Fibroblast of peridontal ligament (primary cell): ENCODE results near the gene RXFP2.

Experiments used
- DNase-seq: peaks from one replicate; pipeline ENCODE4 v3.0.0-alpha.2; 2010; ENCODE audit errors: extremely low read depth

Gene RXFP2

DNA sequence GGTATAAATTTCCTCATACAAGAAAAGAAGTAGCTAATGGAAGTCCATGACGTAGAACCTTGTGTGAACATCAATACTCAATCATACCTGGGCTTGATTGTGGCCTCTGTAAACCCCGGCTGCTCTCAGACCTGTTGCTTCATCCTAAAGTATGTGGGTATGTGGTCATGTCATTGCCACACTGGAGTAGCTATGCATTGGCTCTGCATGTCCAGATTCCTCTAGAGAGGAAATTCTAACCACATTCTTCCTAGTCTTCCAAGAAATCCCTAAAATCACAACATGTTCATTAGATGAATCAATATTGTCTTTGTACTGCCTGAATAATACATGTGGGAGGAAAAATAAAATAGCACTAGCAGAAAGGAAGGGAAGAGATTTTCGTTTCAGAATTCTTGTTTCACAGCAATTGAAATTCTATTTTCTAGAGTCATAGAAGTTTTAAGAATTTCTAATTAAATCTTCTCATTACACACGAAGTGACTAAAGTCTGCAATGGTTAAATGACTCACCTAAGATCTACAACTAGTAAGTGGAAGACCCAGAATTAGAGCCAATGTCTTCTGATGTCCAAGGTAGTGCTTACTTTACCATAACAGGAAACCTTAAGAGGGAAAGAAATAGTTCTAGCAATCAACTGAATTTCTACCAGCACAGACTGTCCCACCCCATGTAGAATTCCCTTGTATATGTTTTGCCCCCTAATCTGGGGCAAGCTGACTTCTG is 28.0 kb downstream of the RXFP2 start:
- DNase-seq, result peak; percentile 98

DNA sequence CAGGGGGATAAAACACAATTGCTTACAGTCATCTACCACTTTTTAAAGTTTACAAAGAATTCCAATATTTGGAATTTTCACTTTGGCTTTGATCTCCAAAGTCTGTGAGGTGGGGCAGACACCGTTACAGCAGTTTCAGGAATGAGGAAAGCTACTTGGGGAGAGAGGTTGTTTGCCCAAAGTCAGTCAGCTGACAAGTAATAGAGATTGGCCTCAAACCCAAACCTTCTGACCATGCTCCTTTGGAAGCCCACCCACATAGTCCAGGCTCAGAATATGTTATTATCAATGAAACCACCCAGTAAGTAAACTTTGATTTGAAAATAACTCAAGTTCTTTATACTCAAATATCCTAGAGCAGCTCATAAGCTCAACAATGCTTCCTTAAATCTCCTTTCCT is 29.0 kb downstream of the RXFP2 start:
- no peak for DNase-seq

DNA sequence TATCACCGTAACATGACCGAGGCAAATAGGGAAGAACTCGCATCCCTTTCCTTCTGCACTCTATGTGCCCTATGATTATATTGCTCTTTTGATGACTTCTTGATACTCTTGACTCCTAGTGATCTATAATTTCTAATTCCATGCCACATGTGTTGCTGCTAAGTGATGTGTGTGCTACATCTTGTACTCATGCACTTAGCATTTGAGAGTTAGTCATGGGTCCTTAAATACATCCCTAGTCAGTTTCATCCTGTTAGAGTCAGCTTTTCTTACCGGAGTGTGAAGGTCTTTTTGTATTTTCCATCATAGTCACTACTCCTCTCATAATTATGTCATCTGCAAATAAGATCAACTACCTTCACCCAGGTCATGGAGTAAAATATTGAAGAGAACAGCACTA is 30.2 kb downstream of the RXFP2 start:
- DNase-seq, result peak; percentile 49

DNA sequence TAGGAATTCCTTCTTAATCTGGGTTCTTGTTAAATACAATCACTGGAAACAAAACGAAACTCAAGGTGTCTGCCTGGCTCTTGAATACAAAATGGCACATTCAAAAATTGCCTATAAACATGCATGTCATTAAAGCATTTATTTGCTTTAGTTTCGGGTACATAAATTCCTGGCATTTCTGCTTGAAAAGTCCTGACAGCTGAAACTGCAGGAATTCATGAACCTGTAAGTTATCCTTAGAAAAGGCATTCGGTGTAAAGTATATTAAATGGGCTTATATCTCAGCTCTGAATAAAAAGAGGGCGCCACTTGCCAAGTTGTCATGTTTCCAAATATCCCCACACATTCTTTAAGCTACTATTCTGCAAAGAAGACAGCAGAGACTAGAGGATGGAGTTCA is 32.9 kb downstream of the RXFP2 start:
- no peak for DNase-seq

DNA sequence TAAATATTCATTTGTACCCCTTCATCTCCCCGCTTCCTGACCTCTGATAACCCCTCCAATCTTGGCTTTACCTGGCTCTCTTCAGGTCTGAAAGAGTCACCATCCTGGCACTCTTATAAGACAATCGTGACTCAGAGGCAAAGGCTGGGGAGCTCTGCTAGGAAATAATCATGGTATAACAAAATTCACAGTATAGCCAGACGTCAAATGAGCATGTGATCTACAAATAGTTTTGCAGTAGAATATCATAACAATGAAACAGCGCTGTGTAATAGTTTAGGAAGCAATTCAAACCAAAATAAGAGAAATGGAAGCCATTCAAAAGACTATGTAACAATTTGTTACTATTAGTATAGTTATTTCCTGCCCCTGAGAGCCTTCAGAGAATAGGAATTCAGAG is 34.2 kb downstream of the RXFP2 start:
- DNase-seq, result peak; percentile 94

DNA sequence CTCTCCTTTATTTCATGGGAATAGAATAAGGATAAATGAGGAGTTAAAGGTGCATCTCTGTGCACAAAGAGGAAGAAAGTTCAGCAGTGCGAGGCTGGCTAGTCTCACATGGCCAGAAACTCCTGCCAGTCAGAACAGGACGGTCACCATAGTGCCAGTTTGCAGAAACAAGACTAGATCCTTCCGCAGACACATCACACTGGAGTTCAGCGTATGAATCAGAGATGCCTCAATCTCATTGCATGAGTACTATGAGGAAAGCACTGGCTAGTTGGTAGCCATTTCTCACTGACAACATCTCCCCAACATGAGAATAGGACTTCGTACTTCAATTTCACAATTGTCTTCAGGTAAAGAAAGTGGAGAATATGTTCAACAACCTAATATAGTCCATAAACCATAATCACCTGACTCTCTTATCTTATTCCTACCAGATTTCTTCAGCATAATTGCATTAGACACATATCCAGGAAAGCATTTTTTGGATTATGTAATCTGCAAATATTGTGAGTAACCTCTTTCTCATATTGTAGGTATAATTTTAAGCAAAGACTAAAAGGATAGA is 34.9 kb downstream of the RXFP2 start:
- no peak for DNase-seq

DNA sequence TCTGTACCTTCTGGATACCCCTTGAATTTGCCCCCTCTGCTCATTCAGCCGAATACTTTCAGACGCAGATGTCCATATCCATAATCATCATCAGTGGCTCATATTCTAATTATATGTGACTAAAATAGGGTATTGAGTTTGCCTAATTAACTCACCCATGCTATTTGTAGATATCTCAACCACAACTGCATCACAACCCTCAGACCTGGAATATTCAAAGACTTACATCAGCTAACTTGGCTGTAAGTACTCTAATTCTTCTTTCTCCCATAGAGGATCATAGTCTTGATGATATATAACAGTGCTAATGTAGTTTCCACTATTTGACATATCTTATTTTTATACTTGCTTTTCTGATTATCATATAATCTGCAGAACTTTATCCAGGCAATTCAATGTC is 35.8 kb downstream of the RXFP2 start:
- peak; percentile 60 for DNase-seq

DNA sequence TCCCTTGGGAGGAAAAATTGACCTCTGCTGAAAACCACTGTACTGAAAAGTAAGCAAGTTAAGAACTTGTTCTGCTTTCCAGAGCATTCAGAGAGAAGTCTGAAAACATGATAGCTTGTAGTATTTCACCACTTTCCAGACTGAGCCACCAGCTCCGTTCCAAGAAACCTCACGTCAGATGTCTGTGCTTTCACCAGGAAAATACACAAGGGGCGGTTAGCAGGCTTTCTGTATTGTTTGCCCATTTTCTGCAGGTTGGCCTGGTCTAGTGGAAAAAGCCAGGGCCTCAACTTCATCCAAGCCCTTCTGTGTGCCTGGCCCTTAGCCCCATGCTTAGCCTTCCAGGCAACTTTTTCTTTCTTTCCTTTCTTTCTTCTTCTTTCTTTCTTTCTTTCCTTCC is 36.4 kb downstream of the RXFP2 start:
- DNase-seq, result peak; percentile 94

DNA sequence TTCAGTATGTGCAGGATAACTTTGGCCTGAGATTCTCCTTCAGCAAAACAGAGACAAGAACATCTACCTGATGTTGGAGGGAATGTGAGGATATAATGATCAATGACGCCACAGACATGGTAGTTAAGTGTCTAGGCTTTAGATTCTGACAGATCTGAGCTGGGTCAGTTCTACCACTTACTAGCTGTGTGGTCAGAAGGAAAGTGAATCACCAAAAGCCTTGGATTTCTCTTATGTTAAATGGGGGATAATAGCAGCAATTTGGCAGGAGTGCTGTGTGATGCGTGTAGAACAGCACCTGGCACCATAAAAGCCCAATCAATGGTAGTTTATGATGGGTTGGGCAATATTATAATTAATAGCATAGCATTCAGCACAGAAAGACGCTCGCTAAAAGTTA is 41.7 kb downstream of the RXFP2 start:
- DNase-seq, result no peak

DNA sequence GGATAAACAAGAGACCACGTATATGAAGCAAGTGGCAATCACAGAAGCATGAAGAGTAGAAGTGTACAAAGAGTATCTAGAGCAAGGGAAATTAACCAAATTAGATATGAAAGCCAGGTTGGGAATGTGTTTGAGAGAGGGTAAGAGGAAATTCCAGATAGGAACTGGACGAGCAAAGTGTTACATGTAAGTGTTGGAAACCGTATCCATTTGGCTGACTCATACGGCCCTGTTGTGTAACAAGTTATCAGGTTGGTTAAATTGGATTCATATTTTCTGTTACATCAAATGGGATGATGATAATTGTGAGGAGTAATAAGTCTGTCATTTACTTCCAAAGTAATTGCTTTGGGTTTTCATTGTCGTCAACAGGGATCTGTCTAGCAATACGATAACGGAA is 46.7 kb downstream of the RXFP2 start:
- no peak for DNase-seq

DNA sequence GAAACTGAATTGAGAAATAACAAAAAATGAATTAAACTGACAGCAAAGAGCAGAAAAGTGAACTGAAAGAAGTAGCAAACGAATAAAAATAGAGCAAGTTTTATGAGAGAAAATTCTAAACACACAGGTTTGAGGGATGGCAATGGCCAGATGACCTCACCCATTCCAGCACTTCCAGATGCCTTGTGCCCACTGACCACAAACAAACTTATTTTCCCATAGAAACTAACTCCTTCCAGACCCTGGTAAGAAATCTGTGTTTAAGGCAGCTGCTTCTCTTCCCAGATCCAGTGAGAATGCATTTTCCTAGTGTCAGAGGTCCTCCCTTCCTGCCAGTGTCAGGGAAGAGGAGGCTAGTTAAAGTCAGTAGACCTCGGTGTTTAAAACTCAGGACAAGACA is 51.7 kb downstream of the RXFP2 start:
- peak; percentile 77 for DNase-seq

DNA sequence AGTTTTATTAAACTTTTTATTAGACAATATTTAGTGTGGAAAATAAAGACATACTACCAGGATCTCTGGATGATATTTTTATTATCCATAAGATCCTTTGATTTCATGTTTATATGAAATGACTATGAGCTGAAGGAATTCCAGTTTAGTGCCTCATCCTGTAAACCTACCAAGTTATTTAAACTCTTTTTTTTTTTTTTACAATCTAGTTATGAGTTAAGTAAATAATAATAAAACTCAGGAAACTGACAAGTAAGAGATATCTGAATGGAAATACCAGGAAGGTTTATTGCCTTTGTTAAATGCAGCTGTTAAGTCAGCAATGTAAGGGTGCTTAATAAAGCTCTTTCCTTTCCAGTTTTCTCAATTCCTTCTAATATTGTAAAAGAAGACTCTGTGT is 53.9 kb downstream of the RXFP2 start:
- peak; percentile 60 for DNase-seq

DNA sequence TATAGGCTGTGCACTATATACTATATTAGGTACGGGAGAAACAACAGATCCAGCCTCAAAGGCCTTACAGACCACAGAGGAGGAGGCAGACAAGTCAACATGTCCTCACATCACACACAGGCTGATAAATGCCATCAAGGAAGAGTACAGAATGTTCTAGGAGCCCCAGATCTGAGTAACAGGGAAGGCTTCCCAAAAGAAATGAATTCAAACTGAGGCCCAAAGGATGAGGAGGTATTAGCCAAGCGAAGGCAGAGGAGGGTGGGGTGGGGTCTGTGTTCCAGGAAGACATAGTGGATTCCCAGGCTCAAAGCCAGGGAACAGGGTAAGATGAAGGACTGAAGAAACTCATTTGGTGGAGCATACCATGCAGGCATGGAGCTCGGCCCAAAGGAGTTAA is 55.1 kb downstream of the RXFP2 start:
- no peak for DNase-seq

DNA sequence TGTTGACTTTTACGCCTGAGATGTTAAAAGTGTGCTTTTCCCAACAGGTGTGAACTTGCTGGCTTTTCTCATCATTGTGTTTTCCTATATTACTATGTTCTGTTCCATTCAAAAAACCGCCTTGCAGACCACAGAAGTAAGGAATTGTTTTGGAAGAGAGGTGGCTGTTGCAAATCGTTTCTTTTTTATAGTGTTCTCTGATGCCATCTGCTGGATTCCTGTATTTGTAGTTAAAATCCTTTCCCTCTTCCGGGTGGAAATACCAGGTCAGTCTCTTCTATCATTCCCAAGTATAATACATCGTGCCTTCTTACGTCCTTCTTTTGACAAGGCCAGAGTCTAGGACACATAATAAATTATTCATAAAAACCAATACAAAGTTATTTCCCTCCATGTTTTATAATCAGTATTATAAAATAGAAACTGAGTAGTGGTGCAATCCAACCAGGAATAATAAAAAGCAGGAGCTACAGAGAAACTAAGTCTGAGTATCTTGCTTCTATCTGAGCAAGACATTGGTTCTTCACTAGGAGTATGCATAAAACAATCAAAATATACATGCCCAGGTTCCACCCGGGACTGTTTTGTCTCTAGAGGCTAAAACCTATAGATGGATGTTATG is 57.9 kb downstream of the RXFP2 start:
- peak; percentile 83 for DNase-seq

DNA sequence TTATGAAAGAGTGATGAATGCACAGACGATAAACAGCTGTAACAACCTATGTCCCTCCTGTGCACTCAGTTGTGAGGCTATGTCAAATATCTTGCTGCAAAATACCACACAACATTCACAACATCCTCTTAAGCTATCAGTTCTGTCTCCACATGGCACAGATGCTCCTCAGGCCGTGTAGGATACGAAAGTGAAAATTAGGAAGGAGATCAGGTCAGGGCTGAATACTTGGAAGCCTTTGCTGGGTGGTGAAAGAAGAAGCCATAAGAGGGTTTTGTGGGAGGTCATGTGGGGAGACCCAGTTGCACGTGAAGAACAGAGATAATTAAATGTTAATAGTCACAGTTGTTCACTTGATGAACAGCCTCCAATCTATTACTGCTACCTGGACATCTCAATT is 58.9 kb downstream of the RXFP2 start:
- DNase-seq, result no peak

DNA sequence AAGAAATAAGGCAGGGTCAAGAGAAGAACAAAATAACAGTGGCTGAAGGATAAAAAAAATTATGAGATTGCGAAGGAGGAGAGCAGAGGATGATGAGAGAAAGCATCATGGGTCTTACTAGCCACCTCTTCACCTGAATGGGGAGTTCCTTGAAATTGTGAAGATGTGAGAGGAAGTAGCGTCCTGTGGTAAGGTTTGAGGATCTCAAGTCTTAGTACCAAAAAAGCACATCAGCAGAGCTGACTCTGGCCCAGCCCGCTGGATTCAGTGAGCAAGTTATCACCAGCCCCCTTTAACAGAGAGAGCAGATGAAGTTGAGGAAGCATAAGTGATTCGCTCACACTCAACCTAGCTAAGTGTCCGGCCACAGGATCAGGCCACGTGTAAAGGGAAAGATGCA is 61.8 kb downstream of the RXFP2 start:
- DNase-seq, result no peak

DNA sequence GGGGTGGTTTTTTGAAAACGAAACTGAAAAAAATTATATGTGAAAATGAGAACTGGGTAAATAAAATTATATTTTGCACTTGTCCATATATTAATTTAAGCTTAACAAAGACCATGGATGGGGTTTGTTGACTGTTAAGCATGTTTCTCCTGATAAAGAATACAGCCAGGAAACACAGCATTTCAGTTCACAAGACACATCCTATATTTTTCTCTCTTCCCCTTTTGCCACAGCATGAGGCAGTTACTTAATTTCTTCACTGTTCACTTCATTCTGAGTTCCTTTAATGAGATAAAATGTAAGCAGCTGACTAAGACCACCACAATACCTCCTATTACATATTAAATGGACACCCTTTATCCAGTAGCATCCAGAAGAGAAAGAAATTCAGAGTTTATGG is 64.0 kb downstream of the RXFP2 start:
- no peak for DNase-seq

DNA sequence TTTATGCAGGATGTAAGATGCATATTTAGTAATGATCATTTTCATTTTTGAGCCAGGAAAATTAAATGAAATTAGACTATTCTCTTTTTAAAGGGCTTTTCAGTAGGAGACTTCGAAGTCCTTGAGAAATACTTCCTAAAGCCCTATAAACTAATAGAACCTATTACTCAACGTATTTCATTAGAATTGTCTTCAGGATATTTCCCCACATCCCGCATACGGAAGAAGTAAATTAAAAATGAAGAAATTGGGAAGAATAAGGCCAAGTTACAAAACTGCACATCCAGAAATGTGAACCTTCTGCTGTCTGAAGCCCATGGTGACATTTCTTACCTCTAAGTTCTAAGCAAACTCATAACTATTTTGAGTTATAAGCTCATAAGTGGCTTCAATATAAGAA is 66.5 kb downstream of the RXFP2 start:
- no peak for DNase-seq

DNA sequence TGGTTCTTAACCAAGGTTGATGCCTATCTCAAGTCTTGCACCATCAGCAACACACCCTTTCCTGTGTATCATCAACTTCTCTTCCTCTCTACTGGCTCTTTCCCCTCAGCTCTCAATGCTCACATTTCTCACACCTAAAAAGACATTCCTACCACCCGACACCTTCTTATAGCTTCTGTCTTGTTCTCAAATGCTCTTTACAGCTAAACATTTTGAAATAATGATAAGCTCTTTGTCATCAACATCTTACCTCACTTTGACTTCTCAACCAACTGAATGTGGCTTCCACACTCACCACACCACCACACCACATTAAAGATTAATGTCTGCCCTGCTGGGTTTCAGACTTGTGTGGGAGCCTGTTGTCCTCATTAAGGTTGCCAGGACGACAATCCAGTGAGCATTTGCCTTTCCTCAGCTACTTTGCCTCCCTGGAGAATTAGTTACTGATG is 67.8 kb downstream of the RXFP2 start:
- peak; percentile 10 for DNase-seq

DNA sequence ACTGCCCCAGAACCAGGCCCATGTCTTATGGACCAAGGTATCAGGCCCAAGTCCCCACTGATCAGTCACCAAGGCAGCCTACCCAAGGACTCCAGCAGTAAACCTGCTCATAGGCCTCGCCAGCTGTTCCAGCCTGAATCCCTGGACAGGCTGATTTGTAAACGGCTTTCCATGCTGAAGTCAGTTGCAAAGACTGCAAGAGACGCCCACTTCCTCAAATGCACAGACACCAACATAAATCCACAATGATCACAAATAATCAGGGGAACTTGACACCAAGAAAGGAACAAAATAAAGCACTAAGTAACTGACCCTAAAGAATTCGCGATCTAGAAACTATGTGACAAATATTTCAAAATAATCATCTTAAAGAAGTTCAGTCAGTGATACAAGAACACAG is 75.2 kb downstream of the RXFP2 start:
- DNase-seq, result no peak

DNA sequence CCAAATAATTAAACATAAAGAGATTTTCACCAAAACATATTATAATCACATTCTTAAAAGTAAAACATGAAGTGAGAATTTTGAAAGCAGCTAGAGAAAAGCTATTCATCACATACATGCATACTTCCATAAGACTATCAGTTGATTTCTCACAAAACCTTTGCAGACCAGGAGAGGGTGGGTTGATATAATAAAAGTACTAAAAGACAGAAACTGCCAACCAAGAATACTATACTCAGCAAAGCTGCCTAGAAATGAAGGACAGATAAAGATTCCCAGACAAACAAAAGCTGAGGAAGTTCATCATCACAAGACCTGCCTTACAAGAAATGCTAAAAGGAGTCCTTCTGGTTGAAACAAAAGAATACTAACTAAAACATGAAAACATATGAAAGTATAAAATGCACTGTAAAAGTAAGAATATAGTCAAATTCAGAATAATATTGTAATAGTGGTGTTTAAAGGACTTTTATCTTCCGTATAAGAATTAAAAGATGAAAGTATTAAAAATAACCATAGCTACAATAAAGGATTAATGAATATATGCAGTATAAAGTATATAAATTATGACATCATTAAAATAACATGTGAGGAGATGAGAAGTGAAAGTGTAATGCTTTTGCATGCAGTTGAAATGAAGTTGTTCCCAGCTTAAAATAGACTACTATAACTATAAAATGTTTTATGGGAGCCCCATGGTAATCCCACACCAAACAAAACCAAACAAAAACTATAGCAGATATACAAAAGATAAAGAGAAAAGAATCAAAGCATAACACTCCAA is 76.2 kb downstream of the RXFP2 start:
- no peak for DNase-seq

DNA sequence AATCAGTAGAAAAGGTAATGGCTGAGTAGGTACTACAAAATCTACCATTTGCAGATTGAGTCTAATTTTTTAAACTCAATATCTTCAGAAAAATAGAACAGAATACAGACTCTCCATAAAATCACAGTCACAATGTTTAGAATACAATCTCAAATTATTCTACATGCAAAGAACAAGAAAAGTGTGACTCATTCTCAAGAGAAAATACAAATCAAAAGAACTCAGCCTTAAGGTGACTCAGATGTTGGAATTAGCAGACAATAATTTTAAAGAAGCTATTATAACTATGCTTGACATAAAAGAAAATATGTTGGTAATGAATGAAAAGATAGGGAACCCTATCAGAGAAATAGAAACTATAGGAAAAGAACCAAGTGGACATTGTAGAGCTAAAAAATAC is 78.9 kb downstream of the RXFP2 start:
- no peak for DNase-seq
